Esophagus (tissue), 2 donors: ENCODE results near the gene CAPN9. TPM values are rescaled to one million over a fixed set of nuclear protein-coding genes. Genes with fewer than 3 reads are reported as not detected.

Experiments
- H3K27ac ChIP-seq, 2 donors: one replicate each; pipeline ENCODE4 v1.5.1; 2013; ENCODE audit warnings: low read depth in 2 of 2, mild to moderate bottlenecking in 2 of 2, inconsistent platforms in 1 of 2, low read length in 1 of 2, moderate library complexity in 1 of 2
- H3K27me3 ChIP-seq, 2 donors: one replicate each; pipeline ENCODE4 v1.6.1; 2013; ENCODE audit warnings: low read length in 2 of 2, control low read depth in 1 of 2, mild to moderate bottlenecking in 1 of 2; ENCODE audit not compliant: insufficient read depth in 2 of 2, control insufficient read depth in 1 of 2
- H3K36me3 ChIP-seq, 2 donors: one replicate each; pipeline ENCODE4 v1.6.1; 2013; ENCODE audit warnings: low read length in 1 of 2; ENCODE audit not compliant: control insufficient read depth in 2 of 2, insufficient read depth in 2 of 2
- H3K4me1 ChIP-seq, 2 donors: one replicate each; pipeline ENCODE4 v1.6.1; 2013; ENCODE audit warnings: low read length in 1 of 2; ENCODE audit not compliant: control insufficient read depth in 2 of 2, insufficient read depth in 2 of 2
- H3K4me3 ChIP-seq, 2 donors: one replicate each; pipeline ENCODE4 v1.5.1; 2013; ENCODE audit warnings: low read length in 2 of 2, mild to moderate bottlenecking in 2 of 2, low read depth in 1 of 2, moderate library complexity in 1 of 2
- H3K9me3 ChIP-seq, 2 donors: one replicate each; pipeline ENCODE4 v1.6.1; 2013; ENCODE audit warnings: mild to moderate bottlenecking in 2 of 2, low read depth in 1 of 2, low read length in 1 of 2, moderate library complexity in 1 of 2; ENCODE audit not compliant: control insufficient read depth in 2 of 2, insufficient read depth in 1 of 2
- WGBS, 2 donors: extraction: QIAGEN DNeasy Blood & Tissue Kit; methylation state at CpG; one replicate each; pipeline ENCODE4 v1.1.7; 2013; 5-methylcytosine and 5-hydroxymethylcytosine counted together
- polyA plus RNA-seq, 2 donors: library from polyadenylated mRNA; stranded (reverse); fragments of 200-250 nt; gene quantifications; one replicate each; pipeline ENCODE4 v1.2.3, GENCODE V29; 2013
- donor health status: healthy with polysubstance abuse.
- donor health status: Bipolar disorder and iron deficiency.

Gene CAPN9
- polyA plus RNA-seq, 2 donors = 0.06 TPM; not detected in 1

GRCh38 chr1:230818901-230819300 is 71.7 kb downstream of the CAPN9 start:
- Histone ChIP-seq H3K4me1 (no peaks in the 10 kb centered on the region), H3K27ac (no peak overlapping the region), H3K9me3 (no peaks in the 10 kb centered on the region), H3K4me3 (no peak overlapping the region), H3K36me3 (no peaks in the 10 kb centered on the region), H3K27me3 (no peaks in the 10 kb centered on the region)
- 90 to 94% methylated on average over 6 of the region's 6 CpGs for WGBS, 2 donors

DNA sequence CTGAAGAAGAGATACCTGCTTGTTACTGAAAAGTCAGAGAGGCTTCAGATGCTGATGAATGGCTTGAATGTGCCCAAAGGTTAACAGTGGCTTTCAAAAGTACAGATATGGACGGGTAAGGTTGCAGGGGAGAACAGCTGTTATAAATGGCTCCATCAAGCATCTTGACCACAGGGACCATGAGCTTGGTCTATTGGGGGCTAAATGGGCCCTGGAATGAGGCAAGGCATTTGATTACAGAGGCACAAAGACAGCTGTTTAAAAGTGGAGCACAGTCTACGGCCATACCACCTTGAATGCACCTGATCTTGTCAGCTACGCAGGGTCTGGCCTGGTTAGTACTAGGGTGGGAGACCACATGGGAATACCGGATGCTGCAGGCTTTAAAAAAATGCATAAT is 72.8 kb downstream of the CAPN9 start:
- Histone ChIP-seq H3K4me1 (peaks cover 0 to 3% of the 10 kb centered on the region in 2 donors), H3K4me3 (no peak overlapping the region), H3K27me3 (no peaks in the 10 kb centered on the region), H3K36me3 (no peaks in the 10 kb centered on the region), H3K9me3 (no peaks in the 10 kb centered on the region), H3K27ac (no peak overlapping the region)
- WGBS, 2 donors = 91 to 95% methylated on average over 4 of the region's 4 CpGs

DNA sequence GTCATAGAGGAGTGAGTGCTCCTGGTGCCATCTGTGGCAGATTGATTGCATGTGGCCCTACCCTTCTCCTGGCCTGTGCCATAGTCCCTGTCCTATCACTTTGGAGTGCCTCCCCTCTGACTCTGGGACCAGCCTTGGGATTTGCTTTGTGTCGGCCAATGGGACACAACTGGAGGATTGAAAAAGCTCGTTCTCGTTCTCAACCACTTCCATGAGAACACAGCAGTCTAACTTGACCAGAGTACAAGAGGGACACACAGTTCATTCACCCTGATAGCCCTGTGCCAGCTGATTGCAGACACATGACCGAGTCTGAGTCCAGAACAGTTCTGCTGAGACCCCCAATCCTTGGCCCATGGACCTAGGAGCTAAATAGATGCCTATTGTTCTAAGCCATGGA is 73.4 kb downstream of the CAPN9 start:
- Histone ChIP-seq H3K9me3 (no peaks in the 10 kb centered on the region), H3K4me3 (no peak overlapping the region), H3K36me3 (no peaks in the 10 kb centered on the region), H3K27me3 (no peaks in the 10 kb centered on the region), H3K4me1 (peaks cover 0 to 3% of the 10 kb centered on the region in 2 donors), H3K27ac (no peak overlapping the region)
- WGBS, 2 donors = 88 to 89% methylated on average over 4 of the region's 4 CpGs

DNA sequence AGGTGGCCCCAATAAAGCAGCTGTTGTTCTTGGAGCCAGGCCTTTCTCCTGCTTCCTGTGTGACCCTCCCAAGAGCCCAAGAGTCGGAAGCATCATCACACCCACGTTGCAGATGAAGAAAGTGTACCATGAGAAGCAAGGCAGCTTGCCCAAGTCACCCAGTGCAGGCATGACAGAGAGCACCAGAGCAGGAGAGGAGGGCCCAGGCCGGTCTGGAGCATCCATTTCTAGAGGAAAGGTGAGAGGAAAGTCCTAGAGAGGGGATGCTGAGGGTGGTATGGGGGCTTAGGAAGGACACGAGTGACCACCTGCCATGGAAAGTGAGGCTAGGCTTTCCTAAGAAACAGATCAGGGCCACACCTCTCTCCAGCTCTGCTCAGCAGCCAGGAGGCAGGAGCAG is 74.2 kb downstream of the CAPN9 start:
- 73 to 74% methylated on average over 4 of the region's 4 CpGs for WGBS, 2 donors
- peaks cover 0 to 3% of the 10 kb centered on the region in 2 donors for H3K4me1 ChIP-seq
- no peak overlapping the region for H3K4me3 ChIP-seq
- no peaks in the 10 kb centered on the region for H3K27me3 ChIP-seq
- H3K9me3 ChIP-seq = no peaks in the 10 kb centered on the region
- no peak overlapping the region for H3K27ac ChIP-seq
- no peaks in the 10 kb centered on the region for H3K36me3 ChIP-seq

DNA sequence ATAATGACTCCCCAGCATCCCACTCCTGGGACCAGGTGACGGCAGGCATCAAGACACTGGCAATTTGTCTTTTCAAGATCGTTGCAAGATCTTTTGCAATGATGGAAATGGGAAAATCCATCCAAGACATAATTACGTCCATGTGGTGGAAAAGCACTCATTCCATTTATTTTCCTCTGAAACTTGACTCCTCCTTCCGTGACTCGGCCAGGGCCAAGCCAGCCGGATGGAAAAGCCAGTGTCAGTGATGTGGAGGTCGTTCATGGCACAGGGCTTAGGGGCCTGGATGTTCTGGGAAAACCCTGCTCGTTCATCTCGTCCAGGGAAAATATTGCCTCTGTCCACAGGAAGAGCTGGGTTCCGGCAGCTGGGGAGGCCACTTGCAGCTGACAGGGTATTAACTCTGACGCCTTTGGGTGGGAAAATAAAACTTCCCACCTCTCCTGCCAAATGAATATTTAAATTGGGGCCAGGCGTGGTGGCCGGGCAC is 74.9 kb downstream of the CAPN9 start:
- Histone ChIP-seq H3K36me3 (no peaks in the 10 kb centered on the region), H3K9me3 (no peaks in the 10 kb centered on the region), H3K4me1 (peaks cover 0 to 3% of the 10 kb centered on the region in 2 donors), H3K27me3 (no peaks in the 10 kb centered on the region), H3K27ac (no peak overlapping the region), H3K4me3 (no peak overlapping the region)
- 67 to 79% methylated on average over 13 of the region's 13 CpGs for WGBS, 2 donors

DNA sequence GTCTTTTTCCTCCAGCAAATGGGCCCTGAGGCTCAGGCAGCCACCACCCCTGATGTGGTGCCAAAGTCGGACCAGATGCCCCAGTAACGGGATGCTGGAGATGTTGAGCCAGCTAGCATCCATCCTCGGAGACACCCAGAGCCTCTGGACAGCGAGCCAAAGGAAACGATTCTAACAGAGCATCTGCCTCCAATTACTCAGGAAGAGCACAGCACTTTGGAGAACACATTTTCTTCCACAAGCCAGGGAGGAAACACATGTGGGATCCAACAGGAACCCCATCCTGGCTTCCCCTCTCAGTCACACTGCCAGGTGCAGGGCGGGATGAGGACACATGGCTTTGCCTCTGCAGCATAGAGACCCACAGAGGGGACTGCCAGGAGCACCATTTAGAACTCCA is 76.2 kb downstream of the CAPN9 start:
- Histone ChIP-seq H3K4me3 (no peak overlapping the region), H3K9me3 (no peaks in the 10 kb centered on the region), H3K27me3 (no peaks in the 10 kb centered on the region), H3K27ac (no peak overlapping the region), H3K4me1 (peaks cover 0 to 3% of the 10 kb centered on the region in 2 donors), H3K36me3 (no peaks in the 10 kb centered on the region)
- WGBS, 2 donors = 50 to 56% methylated on average over 6 of the region's 6 CpGs

DNA sequence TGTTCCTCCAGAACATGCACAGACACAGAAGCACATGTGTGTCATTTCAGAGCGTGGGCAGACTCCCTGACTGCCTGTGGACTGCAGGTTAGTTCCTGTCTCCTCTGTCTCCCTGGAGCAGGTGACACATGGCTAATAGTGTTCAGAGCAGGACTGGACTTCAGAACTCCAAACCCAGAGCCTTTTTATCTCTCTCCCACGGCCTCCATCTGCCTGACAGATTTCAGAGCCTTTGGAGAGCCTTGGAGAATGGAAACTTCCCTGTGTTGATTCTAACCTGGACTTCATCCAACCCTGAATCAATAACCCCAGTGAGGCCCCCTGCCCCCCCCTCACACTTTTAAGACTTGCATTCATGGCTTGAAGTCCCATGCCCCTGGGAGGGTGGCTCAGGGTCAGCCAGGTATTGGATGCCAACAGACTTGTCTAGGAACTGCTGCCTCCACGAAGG is 76.8 kb downstream of the CAPN9 start:
- no peaks in the 10 kb centered on the region for H3K27me3 ChIP-seq
- WGBS, 2 donors = 45 to 52% methylated on average over 3 of the region's 3 CpGs
- H3K27ac ChIP-seq = no peak overlapping the region
- H3K4me3 ChIP-seq = no peak overlapping the region
- H3K9me3 ChIP-seq = no peaks in the 10 kb centered on the region
- H3K4me1 ChIP-seq = peaks cover 0 to 3% of the 10 kb centered on the region in 2 donors
- H3K36me3 ChIP-seq = no peaks in the 10 kb centered on the region

- Histone ChIP-seq H3K4me3 (no peak overlapping the region), H3K27ac (no peak overlapping the region), H3K9me3 (no peaks in the 10 kb centered on the region), H3K4me1 (peaks cover 0 to 3% of the 10 kb centered on the region in 2 donors), H3K27me3 (no peaks in the 10 kb centered on the region), H3K36me3 (no peaks in the 10 kb centered on the region)
- 84 to 86% methylated on average over 4 of the region's 4 CpGs for WGBS, 2 donors
Observed at GRCh38 chr1:230824551-230824918, 77.3 kb downstream of the CAPN9 start.

DNA sequence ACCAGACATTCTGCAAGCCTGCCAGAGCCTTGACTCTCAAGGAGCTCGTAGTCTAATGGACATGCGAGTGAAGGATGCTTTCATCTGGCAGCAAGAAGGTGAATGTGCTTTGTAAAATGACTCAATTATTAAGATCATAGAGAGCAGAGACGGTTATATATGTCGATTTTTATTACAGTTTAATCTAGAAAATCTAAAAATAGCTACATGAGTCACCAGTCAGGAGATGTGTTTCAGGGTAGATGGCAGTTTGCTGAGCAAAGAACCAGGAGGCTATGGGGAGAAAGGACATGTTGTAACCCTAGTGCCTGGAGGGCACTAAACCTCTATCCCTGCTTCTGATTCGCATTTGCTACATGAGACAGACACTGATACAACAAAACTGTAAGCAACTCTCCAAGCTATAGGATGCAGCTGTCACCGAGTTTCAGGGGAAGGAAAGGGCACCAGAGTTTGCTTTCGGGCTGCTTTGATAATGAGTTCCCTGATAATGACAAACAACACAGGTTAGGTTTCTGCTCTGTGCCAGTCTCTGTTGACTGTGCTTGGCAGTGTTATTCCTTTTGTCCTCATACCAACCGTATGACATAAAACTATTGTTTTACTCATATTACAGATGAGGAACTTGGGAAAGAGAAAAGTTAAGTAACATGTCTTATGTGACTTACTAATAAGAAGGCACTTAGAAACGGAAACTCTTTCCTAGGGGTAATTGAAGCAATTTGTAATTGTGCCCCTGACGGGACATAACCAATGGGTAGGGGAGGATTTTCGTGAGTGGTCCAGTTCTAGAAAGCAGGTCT is 77.9 kb downstream of the CAPN9 start:
- peaks cover 0 to 3% of the 10 kb centered on the region in 2 donors for H3K4me1 ChIP-seq
- H3K27ac ChIP-seq = no peak overlapping the region

DNA sequence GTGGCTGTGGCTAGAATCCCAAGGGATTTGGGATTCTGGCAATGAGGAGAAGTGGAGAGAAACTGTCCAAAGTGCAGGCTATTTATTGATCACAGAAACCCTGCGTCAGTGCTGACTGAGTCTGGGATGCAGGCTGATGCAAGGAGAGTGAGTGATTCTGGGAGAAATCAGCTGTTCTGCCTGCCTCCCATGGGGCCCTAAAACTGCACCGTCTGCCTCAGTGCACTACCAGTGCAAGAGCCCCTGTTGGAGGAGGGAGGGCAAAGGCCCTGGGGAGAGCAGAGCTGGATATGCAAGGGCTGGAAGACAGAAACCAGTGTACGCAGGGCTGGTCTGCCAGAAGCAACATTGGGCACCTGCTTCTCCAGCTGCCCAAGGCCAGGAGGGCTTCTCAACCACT is 78.6 kb downstream of the CAPN9 start:
- no peak overlapping the region for H3K4me3 ChIP-seq
- H3K27ac ChIP-seq = no peak overlapping the region
- WGBS, 2 donors = 61 to 77% methylated on average over 3 of the region's 3 CpGs
- peaks cover 0 to 3% of the 10 kb centered on the region in 2 donors for H3K4me1 ChIP-seq
- no peaks in the 10 kb centered on the region for H3K9me3 ChIP-seq
- H3K36me3 ChIP-seq = no peaks in the 10 kb centered on the region
- H3K27me3 ChIP-seq = no peaks in the 10 kb centered on the region

More for the DNA sequence above, 77.9 kb downstream of the CAPN9 start:
- Histone ChIP-seq H3K4me3 (no peak overlapping the region), H3K36me3 (no peaks in the 10 kb centered on the region), H3K9me3 (no peaks in the 10 kb centered on the region), H3K27me3 (no peaks in the 10 kb centered on the region)
- WGBS, 2 donors = 41 to 43% methylated on average over 11 of the region's 11 CpGs
